Motor neuron (in vitro differentiated cells): ENCODE measurements around the gene ITPK1. TPM values are rescaled to one million over a fixed set of nuclear protein-coding genes. Genes with fewer than 3 reads are reported as not detected.
"Not testable (repeated sequence)": the region's sequence is repeated elsewhere in the genome, so short reads cannot be mapped to it uniquely, and the experiment has no call there.

Source experiments
- ATAC-seq, 8 experiments: fragments of 200-7000 bp; cut with Tn5 transposase; replicated peaks in 6 of 8; 2 replicates each; pipeline ENCODE4 v1.8.0; 2021; ENCODE audit warnings: mild to moderate bottlenecking in 8 of 8, moderate library complexity in 8 of 8
- H3K27ac ChIP-seq, 2 donors: fragments of 250-450 bp; sonication (Bioruptor Pico); 2 replicates each; pipeline ENCODE4 v1.9.0; 2021; ENCODE audit warnings: antibody characterized with exemption in 2 of 2, mild to moderate bottlenecking in 2 of 2, moderate library complexity in 1 of 2
- H3K4me1 ChIP-seq, 2 donors: fragments of 250-450 bp; sonication (Bioruptor Pico); replicated peaks in 1 of 2; 2 replicates each; pipeline ENCODE4 v1.6.1; 2021; ENCODE audit warnings: antibody characterized with exemption in 2 of 2, mild to moderate bottlenecking in 2 of 2, moderate library complexity in 1 of 2
- H3K4me3 ChIP-seq, 5 donors: fragments of 250-450 bp; sonication (Bioruptor Pico); 2 replicates each; pipeline ENCODE4 v1.9.0; 2021; ENCODE audit warnings: antibody characterized with exemption in 5 of 5, mild to moderate bottlenecking in 5 of 5, moderate library complexity in 4 of 5
- WGBS, 10 experiments: fragments of 450-650 bp; shearing (Covaris generic); methylation state at CpG; one replicate each; pipeline ENCODE4 v1.0.0; 2022; 5-methylcytosine and 5-hydroxymethylcytosine counted together
- in situ Hi-C, 9 experiments: fragments of 400-800 bp; cut with MboI; loops; one replicate each; pipeline ENCODE4 v1.15.0; 2021; ENCODE audit warnings: low sequenced_read_pairs in 9 of 9, low pct_unique_long_range_greater_than_20kb in 2 of 9; ENCODE audit not compliant: unreplicated experiment in 9 of 9
- total RNA-seq, 8 experiments: library from RNA; unstranded; fragments of 300-600 nt; gene quantifications; 2 replicates each; pipeline versions ENCODE4 v1.2.3 to v1.2.4, GENCODE V29; 2022

Gene ITPK1
- total RNA-seq, 8 experiments from 2014 or later = 16.2 to 37.3 (median 22.4) TPM

GRCh38 chr14:93072659-93073357 is 42.9 kb downstream of the ITPK1 start:
- WGBS, 10 experiments = 57 to 100% (median 86%) methylated on average over 3 to 7 of the region's 12 CpGs

GRCh38 chr14:93068711-93069110 is 47.0 kb downstream of the ITPK1 start:
- ATAC-seq = peak in 5 of 8 experiments; percentile 5 to 35 (median 11)
- no peak overlapping the region for H3K4me3 ChIP-seq
- in situ Hi-C loops = no loop called here
- H3K27ac ChIP-seq = no peak overlapping the region
- H3K4me1 ChIP-seq = peaks cover 2 to 16% of the 10 kb centered on the region in 2 donors
- 89 to 100% (median 93%) methylated on average over 2 to 5 of the region's 8 CpGs; no CpG with 5 or more reads in 4 of the 10 experiments for WGBS, 10 experiments

More at GRCh38 chr14:93072659-93073357, 42.9 kb downstream of the ITPK1 start:
- in situ Hi-C loops = no loop called here
- no peak for ATAC-seq
- Histone ChIP-seq H3K4me3 (no peak overlapping the region), H3K27ac (no peak overlapping the region), H3K4me1 (peaks cover 12 to 18% of the 10 kb centered on the region in 2 donors)

GRCh38 chr14:93067088-93067487 is 48.6 kb downstream of the ITPK1 start:
- WGBS, 10 experiments = 85 to 100% (median 98%) methylated on average over 1 to 4 of the region's 5 CpGs
- in situ Hi-C loops = no loop called here

GRCh38 chr14:93065272-93065730 is 50.4 kb downstream of the ITPK1 start:
- WGBS, 10 experiments = 38 to 100% (median 86%) methylated on average over 1 to 2 of the region's 2 CpGs; no CpG with 5 or more reads in 5 of the 10 experiments
- Histone ChIP-seq H3K27ac (no peak overlapping the region), H3K4me3 (no peak overlapping the region), H3K4me1 (peaks cover 2 to 16% of the 10 kb centered on the region in 2 donors)
- in situ Hi-C loops = no loop called here
- ATAC-seq = no peak

More at GRCh38 chr14:93067088-93067487, 48.6 kb downstream of the ITPK1 start:
- peaks cover 2 to 16% of the 10 kb centered on the region in 2 donors for H3K4me1 ChIP-seq
- H3K27ac ChIP-seq = no peak overlapping the region
- ATAC-seq = no peak
- no peak overlapping the region for H3K4me3 ChIP-seq

- 29 to 100% (median 83%) methylated on average over 1 to 5 of the region's 10 CpGs; no CpG with 5 or more reads in 4 of the 10 experiments for WGBS, 10 experiments
- Histone ChIP-seq H3K4me3 (no peak overlapping the region), H3K27ac (no peak overlapping the region), H3K4me1 (peaks cover 8 to 19% of the 10 kb centered on the region in 2 donors)
- in situ Hi-C loops = no loop called here
- ATAC-seq = peak in 2 of 8 experiments; percentile 24 to 72
Observed at GRCh38 chr14:93064411-93065271, 51.1 kb downstream of the ITPK1 start.

GRCh38 chr14:93063393-93063792 is 52.3 kb downstream of the ITPK1 start:
- no peak for ATAC-seq
- 93 to 100% (median 100%) methylated on average over 1 to 4 of the region's 5 CpGs; no CpG with 5 or more reads in 7 of the 10 experiments for WGBS, 10 experiments
- in situ Hi-C loops = no loop called here
- Histone ChIP-seq H3K4me1 (peaks cover 6 to 18% of the 10 kb centered on the region in 2 donors), H3K27ac (no peak overlapping the region), H3K4me3 (no peak overlapping the region)

- no peak for ATAC-seq
- Histone ChIP-seq H3K4me1 (peaks cover 6 to 15% of the 10 kb centered on the region in 2 donors), H3K27ac (no peak overlapping the region), H3K4me3 (no peak overlapping the region)
- in situ Hi-C loops = no loop called here
- WGBS, 10 experiments = 92 to 100% methylated on average over 1 to 5 of the region's 10 CpGs; no CpG with 5 or more reads in 8 of the 10 experiments
Observed at GRCh38 chr14:93062890-93063289, 52.8 kb downstream of the ITPK1 start.

- peaks cover 14 to 18% of the 10 kb centered on the region in 2 donors for H3K4me1 ChIP-seq
- in situ Hi-C loops, H3K4me3 ChIP-seq, ATAC-seq, H3K27ac ChIP-seq: not testable (repeated sequence)
- WGBS, 10 experiments = 80 to 100% (median 95%) methylated on average over 1 to 10 of the region's 12 CpGs; no CpG with 5 or more reads in 1 of the 10 experiments
Observed at GRCh38 chr14:93062013-93062412, 53.7 kb downstream of the ITPK1 start.

GRCh38 chr14:93061380-93062012 is 54.2 kb downstream of the ITPK1 start:
- Histone ChIP-seq H3K4me3 (no peak overlapping the region), H3K27ac (no peak overlapping the region), H3K4me1 (peaks cover 19 to 23% of the 10 kb centered on the region in 2 donors)
- no peak for ATAC-seq
- in situ Hi-C loops = no loop called here
- 80 to 100% (median 100%) methylated on average over 1 to 2 of the region's 4 CpGs; no CpG with 5 or more reads in 4 of the 10 experiments for WGBS, 10 experiments

- WGBS, 10 experiments = 100% methylated on average over 1 of the region's 1 CpG; no CpG with 5 or more reads in 8 of the 10 experiments
Observed at GRCh38 chr14:93060841-93061240, 54.9 kb downstream of the ITPK1 start.

GRCh38 chr14:93059917-93060545 is 55.7 kb downstream of the ITPK1 start:
- in situ Hi-C loops = no loop called here
- Histone ChIP-seq H3K4me3 (no peak overlapping the region), H3K4me1 (peaks cover 27 to 28% of the 10 kb centered on the region in 2 donors), H3K27ac (no peak overlapping the region)
- WGBS, 10 experiments = 20 to 100% (median 72%) methylated on average over 1 to 7 of the region's 9 CpGs; no CpG with 5 or more reads in 5 of the 10 experiments
- ATAC-seq = peak in 1 of 8 experiments; percentile 16

More at GRCh38 chr14:93060841-93061240, 54.9 kb downstream of the ITPK1 start:
- Histone ChIP-seq H3K4me1 (peaks cover 26% of the 10 kb centered on the region in 2 donors), H3K27ac (no peak overlapping the region), H3K4me3 (no peak overlapping the region)
- no peak for ATAC-seq
- in situ Hi-C loops = no loop called here

GRCh38 chr14:93059260-93059659 is 56.5 kb downstream of the ITPK1 start:
- Histone ChIP-seq H3K4me1 (peaks cover 27 to 28% of the 10 kb centered on the region in 2 donors), H3K27ac (no peak overlapping the region), H3K4me3 (no peak overlapping the region)
- in situ Hi-C loops = no loop called here
- ATAC-seq = no peak
- WGBS, 10 experiments = no CpG with 5 or more reads among the region's 16 CpGs
